ENCODE results near the gene RHOT2.

RHOT2 gene

GRCh38 chr16:625977-626765 is 41.8 kb upstream of the RHOT2 start:
- no peak overlapping the region for H3K4me2 ChIP-seq (ENCODE audit: insufficient read depth, low read length, poor library complexity, severe bottlenecking)
- no peak overlapping the region for H2BK15ac ChIP-seq (ENCODE audit: low read length)
- no peak overlapping the region for H3K9ac ChIP-seq (ENCODE audit: low read depth, low read length, poor library complexity)
- no peak for DNase-seq (ENCODE audit: low spot score)
- H3K27me3 ChIP-seq (ENCODE audit: control insufficient read depth in 3 of 3, insufficient read depth in 3 of 3, low read depth in 1 of 3, low read length in 3 of 3), result no peaks in the 10 kb centered on the region
- peak overlapping the region; percentile 37 for H3K4ac ChIP-seq (ENCODE audit: low read length)
- no peak overlapping the region for H2BK5ac ChIP-seq (ENCODE audit: low read length)
- no peak overlapping the region for H2BK12ac ChIP-seq (ENCODE audit: low read length)
- no peak overlapping the region for H4K8ac ChIP-seq (ENCODE audit: low read depth, low read length)
- peak overlapping the region; percentile 28 for H3K18ac ChIP-seq (ENCODE audit: low read length)
- peak overlapping the region; percentile 46 for H2AK5ac ChIP-seq (ENCODE audit: low read depth, low read length)
- H2BK120ac ChIP-seq (ENCODE audit: low read depth, low read length), result no peak overlapping the region
- H2AFZ ChIP-seq (ENCODE audit: low read length), result no peak overlapping the region
- no peaks in the 10 kb centered on the region for H3K9me3 ChIP-seq (replicated peaks in 1 of 2; ENCODE audit: control insufficient read depth in 2 of 2, insufficient read depth in 1 of 2, low read depth in 1 of 2, low read length in 2 of 2)
- WGBS, 2 donors (ENCODE audit: extremely low coverage in 2 of 2, insufficient read length in 2 of 2, insufficient replicate concordance in 1 of 2), result no CpG with 5 or more reads among the region's 35 CpGs
- peaks cover 26 to 27% of the 10 kb centered on the region in 2 donors for H3K4me1 ChIP-seq (ENCODE audit: control insufficient read depth in 2 of 2, insufficient read depth in 1 of 2, low read depth in 1 of 2, low read length in 2 of 2)
- H3K36me3 ChIP-seq (replicated peaks in 1 of 2; ENCODE audit: control insufficient read depth in 2 of 2, insufficient read depth in 2 of 2, low read length in 2 of 2), result peaks cover 3 to 35% of the 10 kb centered on the region in 2 donors
- no peak overlapping the region for H3K27ac ChIP-seq (replicated peaks; ENCODE audit: low read length)
- peak overlapping the region; percentile 71 for H3K14ac ChIP-seq (ENCODE audit: low read length)
- H4K91ac ChIP-seq (ENCODE audit: low read depth, low read length, poor library complexity), result no peak overlapping the region
- peak overlapping the region; percentile 55 for H3K23ac ChIP-seq (ENCODE audit: low read depth, low read length, poor library complexity)
- H3K79me1 ChIP-seq (ENCODE audit: low read depth, low read length), result peaks cover 8% of the 10 kb centered on the region
- H3K4me3 ChIP-seq (ENCODE audit: low read length in 2 of 2), result no peak overlapping the region

- H3K23ac ChIP-seq (ENCODE audit: low read depth, low read length, poor library complexity), result peak overlapping the region; percentile 73
- peaks cover 29% of the 10 kb centered on the region in 2 donors for H3K4me1 ChIP-seq (ENCODE audit: control insufficient read depth in 2 of 2, insufficient read depth in 1 of 2, low read depth in 1 of 2, low read length in 2 of 2)
- no peak overlapping the region for H4K91ac ChIP-seq (ENCODE audit: low read depth, low read length, poor library complexity)
- no peak overlapping the region for H3K14ac ChIP-seq (ENCODE audit: low read length)
- H3K79me1 ChIP-seq (ENCODE audit: low read depth, low read length), result peaks cover 8% of the 10 kb centered on the region
- peaks cover 3 to 35% of the 10 kb centered on the region in 2 donors for H3K36me3 ChIP-seq (replicated peaks in 1 of 2; ENCODE audit: control insufficient read depth in 2 of 2, insufficient read depth in 2 of 2, low read length in 2 of 2)
- H3K4ac ChIP-seq (ENCODE audit: low read length), result no peak overlapping the region
- H3K4me3 ChIP-seq (ENCODE audit: low read length in 2 of 2), result no peak overlapping the region
- peak overlapping the region; percentile 99 for H2BK5ac ChIP-seq (ENCODE audit: low read length)
- no peak overlapping the region for H4K8ac ChIP-seq (ENCODE audit: low read depth, low read length)
- DNase-seq (ENCODE audit: low spot score), result no peak
- no peak overlapping the region for H3K27ac ChIP-seq (replicated peaks; ENCODE audit: low read length)
- no peak overlapping the region for H3K18ac ChIP-seq (ENCODE audit: low read length)
- no peak overlapping the region for H2AFZ ChIP-seq (ENCODE audit: low read length)
- H2BK12ac ChIP-seq (ENCODE audit: low read length), result peak overlapping the region; percentile 22
- H3K9me3 ChIP-seq (replicated peaks in 1 of 2; ENCODE audit: control insufficient read depth in 2 of 2, insufficient read depth in 1 of 2, low read depth in 1 of 2, low read length in 2 of 2), result no peaks in the 10 kb centered on the region
- peak overlapping the region; percentile 46 for H2AK5ac ChIP-seq (ENCODE audit: low read depth, low read length)
- H2BK120ac ChIP-seq (ENCODE audit: low read depth, low read length), result no peak overlapping the region
- no peak overlapping the region for H3K4me2 ChIP-seq (ENCODE audit: insufficient read depth, low read length, poor library complexity, severe bottlenecking)
- H3K9ac ChIP-seq (ENCODE audit: low read depth, low read length, poor library complexity), result peak overlapping the region; percentile 44
- H2BK15ac ChIP-seq (ENCODE audit: low read length), result peak overlapping the region; percentile 67
- H3K27me3 ChIP-seq (ENCODE audit: control insufficient read depth in 3 of 3, insufficient read depth in 3 of 3, low read depth in 1 of 3, low read length in 3 of 3), result no peaks in the 10 kb centered on the region
- WGBS, 2 donors (ENCODE audit: extremely low coverage in 2 of 2, insufficient read length in 2 of 2, insufficient replicate concordance in 1 of 2), result no CpG with 5 or more reads among the region's 29 CpGs
Measured at GRCh38 chr16:626787-627453, 41.0 kb upstream of the RHOT2 start.

- peak overlapping the region; percentile 99 for H2AK5ac ChIP-seq (ENCODE audit: low read depth, low read length)
- peak overlapping the region; percentile 99 for H2BK5ac ChIP-seq (ENCODE audit: low read length)
- peak overlapping the region; percentile 44 for H3K9ac ChIP-seq (ENCODE audit: low read depth, low read length, poor library complexity)
- no peak for DNase-seq (ENCODE audit: low spot score)
- H3K23ac ChIP-seq (ENCODE audit: low read depth, low read length, poor library complexity), result peak overlapping the region; percentile 73
- no peak overlapping the region for H3K4me2 ChIP-seq (ENCODE audit: insufficient read depth, low read length, poor library complexity, severe bottlenecking)
- no peaks in the 10 kb centered on the region for H3K9me3 ChIP-seq (replicated peaks in 1 of 2; ENCODE audit: control insufficient read depth in 2 of 2, insufficient read depth in 1 of 2, low read depth in 1 of 2, low read length in 2 of 2)
- H4K91ac ChIP-seq (ENCODE audit: low read depth, low read length, poor library complexity), result no peak overlapping the region
- peak overlapping the region; percentile 28 for H3K18ac ChIP-seq (ENCODE audit: low read length)
- no peak overlapping the region for H2BK120ac ChIP-seq (ENCODE audit: low read depth, low read length)
- peak overlapping the region; percentile 71 for H3K14ac ChIP-seq (ENCODE audit: low read length)
- peaks cover 0 to 1% (median 0%) of the 10 kb centered on the region in 3 experiments for H3K27me3 ChIP-seq (ENCODE audit: control insufficient read depth in 3 of 3, insufficient read depth in 3 of 3, low read depth in 1 of 3, low read length in 3 of 3)
- no peak overlapping the region for H3K4ac ChIP-seq (ENCODE audit: low read length)
- H2BK12ac ChIP-seq (ENCODE audit: low read length), result no peak overlapping the region
- H2BK15ac ChIP-seq (ENCODE audit: low read length), result peak overlapping the region; percentile 67
- no peak overlapping the region for H4K8ac ChIP-seq (ENCODE audit: low read depth, low read length)
- WGBS, 2 donors (ENCODE audit: extremely low coverage in 2 of 2, insufficient read length in 2 of 2, insufficient replicate concordance in 1 of 2), result no CpG with 5 or more reads among the region's 50 CpGs
- peaks cover 29 to 31% of the 10 kb centered on the region in 2 donors for H3K4me1 ChIP-seq (ENCODE audit: control insufficient read depth in 2 of 2, insufficient read depth in 1 of 2, low read depth in 1 of 2, low read length in 2 of 2)
- peaks cover 5 to 35% of the 10 kb centered on the region in 2 donors for H3K36me3 ChIP-seq (replicated peaks in 1 of 2; ENCODE audit: control insufficient read depth in 2 of 2, insufficient read depth in 2 of 2, low read length in 2 of 2)
- no peak overlapping the region for H2AFZ ChIP-seq (ENCODE audit: low read length)
- no peak overlapping the region for H3K4me3 ChIP-seq (ENCODE audit: low read length in 2 of 2)
- H3K79me1 ChIP-seq (ENCODE audit: low read depth, low read length), result peaks cover 9% of the 10 kb centered on the region
- no peak overlapping the region for H3K27ac ChIP-seq (replicated peaks; ENCODE audit: low read length)
Measured at GRCh38 chr16:627454-628239, 40.3 kb upstream of the RHOT2 start.

Measured in neuronal stem cell (in vitro differentiated cells).